HEK293T (cell line): ENCODE results near the gene INSYN1.
A peak's percentile ranks its signal among the peaks of the same experiment; 100 is the strongest.

Experiments
- CTCF ChIA-PET: fragments of 350-600 bp; formaldehyde crosslinking; extraction: SDS; loops from one replicate; lab custom pipeline; 2021; ENCODE audit warnings: antibody characterized with exemption, inconsistent platforms; lab: Yijun Ruan, JAX
- POLR2A ChIA-PET: fragments of 350-600 bp; formaldehyde crosslinking; extraction: SDS; loops from one replicate; lab custom pipeline; 2020; ENCODE audit warnings: antibody characterized with exemption, inconsistent platforms; lab: Yijun Ruan, JAX
- DNase-seq: peaks from one replicate; pipeline ENCODE4 v3.0.0; 2012; ENCODE audit warnings: mixed read lengths; ENCODE audit errors: extremely low spot score
- ARNT ChIP-seq: fragments of 450-650 bp; IDR thresholded peaks from 2 replicates; pipeline ENCODE4 v1.6.1; 2017; ENCODE audit warnings: mild to moderate bottlenecking
- BHLHE40 ChIP-seq: fragments of 450-650 bp; IDR thresholded peaks from 2 replicates; pipeline ENCODE4 v1.6.1; 2016; ENCODE audit warnings: mild to moderate bottlenecking, moderate library complexity, borderline replicate concordance
- CTBP1 ChIP-seq: fragments of 450-650 bp; IDR thresholded peaks from 2 replicates; pipeline ENCODE4 v1.6.1; 2016; ENCODE audit warnings: borderline replicate concordance
- ELF4 ChIP-seq: fragments of 450-650 bp; IDR thresholded peaks from 2 replicates; pipeline ENCODE4 v1.6.1; 2017; ENCODE audit warnings: antibody characterized with exemption
- FOXA1 ChIP-seq: fragments of 450-650 bp; IDR thresholded peaks from 2 replicates; pipeline ENCODE4 v1.6.1; 2016; ENCODE audit warnings: mild to moderate bottlenecking
- FOXK2 ChIP-seq: fragments of 450-650 bp; IDR thresholded peaks from 2 replicates; pipeline ENCODE4 v1.6.1; 2016; ENCODE audit warnings: mild to moderate bottlenecking
- FOXM1 ChIP-seq: fragments of 450-650 bp; IDR thresholded peaks from 2 replicates; pipeline ENCODE4 v1.6.1; 2017; ENCODE audit warnings: mild to moderate bottlenecking, borderline replicate concordance
- HDGF ChIP-seq: fragments of 450-650 bp; IDR thresholded peaks from 2 replicates; pipeline ENCODE4 v1.6.1; 2017; ENCODE audit warnings: antibody characterized with exemption, borderline replicate concordance
- L3MBTL2 ChIP-seq: fragments of 450-650 bp; conservative IDR thresholded peaks from 2 replicates; pipeline ENCODE4 v1.6.1; 2016; ENCODE audit warnings: mild to moderate bottlenecking
- LEF1 ChIP-seq: fragments of 450-650 bp; IDR thresholded peaks from 2 replicates; pipeline ENCODE4 v1.6.1; 2017; ENCODE audit warnings: mild to moderate bottlenecking, borderline replicate concordance
- NFRKB ChIP-seq: fragments of 450-650 bp; IDR thresholded peaks from 2 replicates; pipeline ENCODE4 v1.6.1; 2016; ENCODE audit warnings: mild to moderate bottlenecking, moderate library complexity
- SP1 ChIP-seq: fragments of 450-650 bp; IDR thresholded peaks from 2 replicates; pipeline ENCODE4 v1.6.1; 2017
- SUZ12 ChIP-seq: fragments of 450-650 bp; IDR thresholded peaks from 2 replicates; pipeline ENCODE4 v1.6.1; 2016; ENCODE audit warnings: mild to moderate bottlenecking
- TARDBP ChIP-seq: fragments of 450-650 bp; IDR thresholded peaks from 2 replicates; pipeline ENCODE4 v1.6.1; 2016
- ZNF384 ChIP-seq: fragments of 450-650 bp; IDR thresholded peaks from 2 replicates; pipeline ENCODE4 v1.6.1; 2016
- TF ChIP-seq, protein P1 (sequence below): fragments of 450-650 bp; IDR thresholded peaks from 2 replicates; pipeline ENCODE4 v1.6.1; 2016

Gene INSYN1

GRCh38 chr15:73746261-73746660, 6.9 kb downstream of the INSYN1 start:
- ChIA-PET POLR2A (no interaction called here), CTCF (no interaction called here)
- no peak for DNase-seq
- no peak for TF ChIP-seq LEF1
- TF ChIP-seq SUZ12, result no peak
- no peak for TF ChIP-seq CTBP1
- TF ChIP-seq TARDBP, result no peak

GRCh38 chr15:73745073-73745472, 8.1 kb downstream of the INSYN1 start:
- no peak for DNase-seq
- no peak for TF ChIP-seq ZNF384
- TF ChIP-seq FOXM1, result no peak
- TF ChIP-seq L3MBTL2, result no peak
- TF ChIP-seq FOXA1, result no peak
- POLR2A ChIA-PET, result no interaction called here
- CTCF ChIA-PET, result no interaction called here

DNA sequence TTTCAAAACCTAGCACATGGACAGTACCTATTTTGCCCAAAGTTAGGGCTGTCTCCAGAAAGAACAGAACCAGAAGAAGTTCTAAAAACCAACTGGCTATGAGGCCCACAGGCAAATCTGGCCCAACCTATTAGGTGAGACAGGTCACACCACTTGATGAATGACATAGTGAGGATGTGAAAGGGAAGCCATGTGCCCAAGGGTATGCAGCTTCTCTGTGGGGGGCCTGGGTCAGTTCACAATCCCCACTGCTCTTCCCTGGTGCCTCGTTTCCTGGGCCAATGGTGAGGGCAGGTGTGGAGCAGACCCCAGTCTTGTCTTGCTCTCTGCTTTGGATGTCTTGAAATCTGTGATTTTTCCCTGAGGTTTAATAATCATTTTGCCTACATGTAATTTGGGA, 8.9 kb downstream of the INSYN1 start:
- POLR2A ChIA-PET, result no interaction called here
- CTCF ChIA-PET, result interaction anchor here (0.6 kb wide), 1 partner anchor 384 kb away, joined by 5 read pairs; no protein-coding TSS in a partner anchor
- no peak for TF ChIP-seq TARDBP
- TF ChIP-seq FOXA1, result no peak
- TF ChIP-seq BHLHE40, result no peak
- no peak for TF ChIP-seq LEF1
- TF ChIP-seq SP1, result no peak
- no peak for TF ChIP-seq HDGF
- no peak for TF ChIP-seq ELF4
- TF ChIP-seq ZNF384, result no peak
- no peak for TF ChIP-seq FOXK2
- TF ChIP-seq ARNT, result no peak
- no peak for TF ChIP-seq SUZ12
- TF ChIP-seq, protein P1, sequence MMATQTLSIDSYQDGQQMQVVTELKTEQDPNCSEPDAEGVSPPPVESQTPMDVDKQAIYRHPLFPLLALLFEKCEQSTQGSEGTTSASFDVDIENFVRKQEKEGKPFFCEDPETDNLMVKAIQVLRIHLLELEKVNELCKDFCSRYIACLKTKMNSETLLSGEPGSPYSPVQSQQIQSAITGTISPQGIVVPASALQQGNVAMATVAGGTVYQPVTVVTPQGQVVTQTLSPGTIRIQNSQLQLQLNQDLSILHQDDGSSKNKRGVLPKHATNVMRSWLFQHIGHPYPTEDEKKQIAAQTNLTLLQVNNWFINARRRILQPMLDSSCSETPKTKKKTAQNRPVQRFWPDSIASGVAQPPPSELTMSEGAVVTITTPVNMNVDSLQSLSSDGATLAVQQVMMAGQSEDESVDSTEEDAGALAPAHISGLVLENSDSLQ, result no peak
- no peak for TF ChIP-seq FOXM1
- no peak for TF ChIP-seq CTBP1
- no peak for TF ChIP-seq NFRKB
- TF ChIP-seq L3MBTL2, result no peak
- DNase-seq, result no peak

GRCh38 chr15:73741321-73741836, 11.8 kb downstream of the INSYN1 start:
- DNase-seq, result no peak
- CTCF ChIA-PET, result no interaction called here
- TF ChIP-seq, protein P1, result peak; percentile 29; the same call in 1 of the 2 replicates
- no peak for TF ChIP-seq ARNT
- POLR2A ChIA-PET, result no interaction called here

GRCh38 chr15:73740152-73741048, 12.8 kb downstream of the INSYN1 start:
- POLR2A ChIA-PET, result no interaction called here
- CTCF ChIA-PET, result interaction anchor here (1.2 kb wide), 1 partner anchor 34 kb away, joined by 3 read pairs; no protein-coding TSS in a partner anchor
- TF ChIP-seq BHLHE40 (no peak), FOXK2 (no peak), CTBP1 (no peak), NFRKB (no peak), SP1 (no peak), ELF4 (no peak), FOXM1 (no peak), HDGF (no peak), SUZ12 (no peak), ZNF384 (no peak), TARDBP (no peak), L3MBTL2 (no peak)
- DNase-seq, result no peak

DNA sequence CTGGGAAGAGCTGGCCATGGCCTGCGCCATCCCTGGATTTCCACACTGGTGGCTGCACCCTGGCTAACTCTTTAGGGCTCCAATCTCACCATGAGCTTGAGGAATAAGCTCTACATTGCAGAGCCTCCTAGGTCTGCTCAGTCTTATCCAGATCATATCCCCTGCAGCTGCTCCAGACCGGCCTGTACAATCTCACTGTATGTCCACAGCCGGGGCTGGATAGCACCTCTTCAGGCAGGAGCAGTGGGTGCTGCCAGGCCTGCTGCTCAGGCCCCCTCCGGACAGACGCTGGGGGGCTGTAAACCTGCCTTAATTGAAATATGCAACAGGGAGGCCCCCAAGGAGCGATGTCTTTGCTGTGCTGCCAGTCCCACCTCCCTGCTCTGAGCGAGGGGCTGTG, 15.6 kb downstream of the INSYN1 start:
- ChIA-PET POLR2A (no interaction called here), CTCF (no interaction called here)
- no peak for DNase-seq
- no peak for TF ChIP-seq SP1
- no peak for TF ChIP-seq CTBP1
- no peak for TF ChIP-seq ZNF384
- TF ChIP-seq ELF4, result no peak
- TF ChIP-seq ARNT, result no peak
- TF ChIP-seq TARDBP, result no peak
- no peak for TF ChIP-seq L3MBTL2
- no peak for TF ChIP-seq NFRKB
- TF ChIP-seq, protein P1, result no peak
- no peak for TF ChIP-seq BHLHE40
- TF ChIP-seq LEF1, result no peak
- TF ChIP-seq FOXK2, result no peak
- TF ChIP-seq SUZ12, result no peak
- TF ChIP-seq FOXM1, result no peak
- TF ChIP-seq HDGF, result no peak
- TF ChIP-seq FOXA1, result no peak
